GM12878 (cell line): ENCODE measurements around the gene DNAJC18. TPM values are rescaled to one million over a fixed set of nuclear protein-coding genes. Genes with fewer than 3 reads are reported as not detected.

Experiments used
- ATAC-seq: fragments of 200-7000 bp; cut with Tn5 transposase; 3 replicates; pipeline ENCODE4 v1.9.1; 2020; ENCODE audit warnings: mild to moderate bottlenecking, moderate library complexity
- BruUV-seq: library from RNA; stranded (reverse); fragments of 400-500 nt; replicated peaks from 2 replicates; lab custom pipeline; 2021; lab: Mats Ljungman, UMichigan
- CTCF ChIA-PET: fragments of 300-600 bp; sonication (Branson Sonifier 250); formaldehyde crosslinking; extraction: SDS; loops from one replicate; lab custom pipeline; 2021; ENCODE audit warnings: inconsistent platforms; lab: Yijun Ruan, JAX
- POLR2A ChIA-PET: fragments of 350-600 bp; formaldehyde crosslinking; extraction: SDS; loops from one replicate; lab custom pipeline; 2021; ENCODE audit warnings: inconsistent platforms; lab: Charles Lee
- RAD21 ChIA-PET: fragments of 300-600 bp; sonication (Branson Sonifier 250); formaldehyde crosslinking; loops from one replicate; lab custom pipeline; 2023; ENCODE audit warnings: antibody characterized with exemption; ENCODE audit not compliant: unreplicated experiment; lab: Charles Lee
- SMC1A ChIA-PET: fragments of 300-600 bp; sonication (Branson Sonifier 250); formaldehyde crosslinking; loops from one replicate; lab custom pipeline; 2023; ENCODE audit not compliant: unreplicated experiment, uncharacterized antibody; lab: Charles Lee
- DNase-seq: peaks from one replicate; pipeline ENCODE4 v3.0.0-alpha.2; 2011; ENCODE audit warnings: low read depth, low spot score
- FAIRE-seq: peaks from 3 replicates; lab custom pipeline; 2011; peaks lifted over from hg19 to GRCh38; lab: Jason Lieb, UNC
- H2AFZ ChIP-seq: 2 replicates; pipeline ENCODE4 v1.6.0; 2011; ENCODE audit warnings: low read depth, low read length, control low read depth; ENCODE audit not compliant: control insufficient read depth
- H3K27ac ChIP-seq: 2 replicates; pipeline ENCODE4 v1.5.1; 2011; ENCODE audit warnings: control low read depth; ENCODE audit not compliant: control insufficient read depth, insufficient read depth
- H3K27me3 ChIP-seq, 2 experiments: replicated peaks in 1 of 2; 2 replicates each; pipeline versions ENCODE4 v1.6.0 to v1.6.1; 2011; ENCODE audit warnings: low read length in 1 of 2; ENCODE audit not compliant: control insufficient read depth in 2 of 2, insufficient read depth in 2 of 2
- H3K36me3 ChIP-seq, 2 experiments: 2 replicates each; pipeline ENCODE4 v1.5.1; 2011; ENCODE audit warnings: low read length in 1 of 2; ENCODE audit not compliant: control insufficient read depth in 2 of 2, insufficient read depth in 2 of 2
- H3K4me1 ChIP-seq: 2 replicates; pipeline ENCODE4 v1.6.1; 2011; ENCODE audit warnings: mild to moderate bottlenecking, low read length, moderate library complexity, mixed read lengths; ENCODE audit not compliant: control insufficient read depth, insufficient read depth
- H3K4me2 ChIP-seq: 2 replicates; pipeline ENCODE4 v1.6.0; 2011; ENCODE audit warnings: control low read depth; ENCODE audit not compliant: control insufficient read depth, insufficient read depth
- H3K4me3 ChIP-seq: fragments of 200-600 bp; sonication (generic); 2 replicates; pipeline ENCODE4 v1.5.1; 2016
- H3K79me2 ChIP-seq: 2 replicates; pipeline ENCODE4 v1.6.0; 2011; ENCODE audit warnings: low read length; ENCODE audit not compliant: control insufficient read depth, insufficient read depth
- H3K9ac ChIP-seq: 2 replicates; pipeline ENCODE4 v1.8.0; 2011; ENCODE audit warnings: low read length, control low read depth, mixed read lengths; ENCODE audit not compliant: control insufficient read depth, insufficient read depth
- H3K9me3 ChIP-seq: replicated peaks from 3 replicates; pipeline ENCODE4 v1.5.1; 2011; ENCODE audit warnings: mild to moderate bottlenecking, low read length; ENCODE audit not compliant: control insufficient read depth, insufficient read depth
- H4K20me1 ChIP-seq: 2 replicates; pipeline ENCODE4 v1.6.0; 2011; ENCODE audit not compliant: control insufficient read depth, insufficient read depth
- BCL11A ChIP-seq: IDR thresholded peaks from 2 replicates; pipeline ENCODE4 v1.6.1; 2011; ENCODE audit warnings: low read depth, low read length
- EGR1 ChIP-seq, 2 experiments: IDR thresholded peaks; 1 replicate in 1 of 2; 2 replicates in 1 of 2; pipeline ENCODE4 v1.6.1; 2011 to 2012; ENCODE audit warnings: low read depth in 2 of 2, low read length in 2 of 2, borderline replicate concordance in 1 of 2, mild to moderate bottlenecking in 1 of 2, moderate library complexity in 1 of 2
- ESRRA ChIP-seq: IDR thresholded peaks from 2 replicates; pipeline ENCODE4 v1.6.1; 2012; ENCODE audit warnings: mild to moderate bottlenecking, low read length, improper control_type of control experiment
- NFXL1 ChIP-seq: fragments of 450-650 bp; IDR thresholded peaks from 2 replicates; pipeline ENCODE4 v1.6.1; 2017; ENCODE audit warnings: antibody characterized with exemption, mild to moderate bottlenecking, borderline replicate concordance
- POLR2A ChIP-seq: IDR thresholded peaks from 2 replicates; pipeline ENCODE4 v1.6.1; 2011; ENCODE audit warnings: low read depth, mild to moderate bottlenecking, low read length
- POLR2AphosphoS5 ChIP-seq: IDR thresholded peaks from 2 replicates; pipeline ENCODE4 v1.6.1; 2011; ENCODE audit warnings: mild to moderate bottlenecking, low read length, inconsistent platforms
- RBBP5 ChIP-seq: fragments of 200-600 bp; sonication (generic); conservative IDR thresholded peaks from 2 replicates; pipeline ENCODE4 v1.6.1; 2016
- STAT3 ChIP-seq: IDR thresholded peaks from 2 replicates; pipeline ENCODE4 v1.6.1; 2011; ENCODE audit warnings: low read depth, low read length, improper control_type of control experiment
- TCF12 ChIP-seq: IDR thresholded peaks from 2 replicates; pipeline ENCODE4 v1.6.1; 2011; ENCODE audit warnings: low read depth, mild to moderate bottlenecking, low read length
- ZNF24 ChIP-seq: fragments of 450-650 bp; IDR thresholded peaks from 2 replicates; pipeline ENCODE4 v1.6.1; 2017; ENCODE audit warnings: antibody characterized with exemption, mild to moderate bottlenecking
- WGBS: methylation state at CpG from one replicate; pipeline ENCODE4 v1.1.6; 2016; ENCODE audit warnings: low lambda C conversion rate; ENCODE audit not compliant: insufficient replicate concordance, insufficient coverage; ENCODE audit errors: missing lambda C conversion rate; 5-methylcytosine and 5-hydroxymethylcytosine counted together
- in situ Hi-C: fragments of 300-500 bp; cut with MboI; formaldehyde crosslinking; loops from 9 replicates; pipeline ENCODE4 v1.14.3; 2018; ENCODE audit warnings: mixed read lengths
- intact Hi-C: fragments of 100-400 bp; cut with micrococcal nuclease; formaldehyde crosslinking; loops from one replicate; pipeline ENCODE4 v1.14.2; 2022; ENCODE audit not compliant: unreplicated experiment
- polyA plus RNA-seq, 11 experiments: library from polyadenylated mRNA; depleted of rRNA in 4 of 11; unstranded in 6 of 11; stranded (reverse) in 5 of 11; fragments of >200 nt; fragmentation: Nextera tagmentation in 4 of 11; fragmentation: Illumina TruSeq in 1 of 11; extraction: Ambion mirVana in 4 of 11; extraction: Trizol in 1 of 11; gene quantifications; 1 replicate in 1 of 11; 2 replicates in 10 of 11; pipeline versions ENCODE4 v1.2.1 to v1.2.3, GENCODE V29; 2011 to 2016; ENCODE audit warnings: inconsistent platforms in 2 of 11, missing spikeins in 2 of 11, low read depth in 1 of 11
- total RNA-seq, 4 experiments: library from RNA; depleted of rRNA in 3 of 4; stranded (reverse); fragments of >200 nt in 3 of 4; fragmentation: Illumina TruSeq in 1 of 4; extraction: Trizol in 1 of 4; gene quantifications; 2 replicates each; pipeline versions ENCODE4 v1.2.1 to v1.2.3, GENCODE V29; 2013 to 2021
- TF ChIP-seq, protein P1 (sequence below): fragments of 150-350 bp; IDR thresholded peaks from 2 replicates; pipeline ENCODE4 v1.6.1; 2014; ENCODE audit warnings: mild to moderate bottlenecking, low read depth, low read length

The DNAJC18 gene
- total and polyA plus RNA-seq, 10 of the 15 experiments (the other 5 are each of a cell fraction or from before 2014, with no cell fraction given) = 6.4 to 26.7 (median 17.7) TPM

DNA sequence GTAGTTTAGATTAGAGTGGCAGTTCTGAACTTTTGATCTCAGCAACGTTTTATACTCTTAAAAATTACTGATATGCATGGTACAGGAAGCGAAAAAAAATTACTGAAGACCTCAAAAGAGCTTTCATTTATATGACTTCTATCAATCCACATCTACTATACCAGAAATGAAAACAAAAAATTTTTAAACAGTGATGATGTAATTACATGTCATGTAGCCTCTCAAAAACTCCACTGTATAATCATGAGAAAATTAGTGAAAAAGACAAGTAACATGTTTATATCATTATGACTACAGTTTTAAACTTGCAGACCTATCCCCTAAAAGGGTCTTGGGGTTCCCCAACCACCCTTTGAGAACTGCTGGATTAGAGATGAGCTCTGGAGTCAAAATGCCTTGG, 9.3 kb downstream of the DNAJC18 start:
- no peaks in the 10 kb centered on the region for H3K4me1 ChIP-seq
- RAD21 ChIA-PET = interaction anchor here (1.6 kb wide), 1 partner anchor 82 kb away, joined by 6 read pairs; no protein-coding TSS in a partner anchor
- H3K27me3 ChIP-seq = no peaks in the 10 kb centered on the region
- H3K27ac ChIP-seq = no peak overlapping the region
- in situ Hi-C loops = no loop called here
- BruUV-seq = no TSS peak
- no peak overlapping the region for H2AFZ ChIP-seq
- H3K4me2 ChIP-seq = no peak overlapping the region
- no peaks in the 10 kb centered on the region for H3K79me2 ChIP-seq
- H3K9me3 ChIP-seq = no peaks in the 10 kb centered on the region
- intact Hi-C loops = no loop called here
- TF ChIP-seq ZNF24 = no peak
- no peak for TF ChIP-seq POLR2A
- TF ChIP-seq BCL11A = no peak
- TF ChIP-seq RBBP5 = no peak
- no peak for TF ChIP-seq TCF12
- no peak for TF ChIP-seq POLR2AphosphoS5
- TF ChIP-seq NFXL1 = no peak
- no peak for TF ChIP-seq STAT3
- no peak for TF ChIP-seq ESRRA
- TF ChIP-seq, protein P1, sequence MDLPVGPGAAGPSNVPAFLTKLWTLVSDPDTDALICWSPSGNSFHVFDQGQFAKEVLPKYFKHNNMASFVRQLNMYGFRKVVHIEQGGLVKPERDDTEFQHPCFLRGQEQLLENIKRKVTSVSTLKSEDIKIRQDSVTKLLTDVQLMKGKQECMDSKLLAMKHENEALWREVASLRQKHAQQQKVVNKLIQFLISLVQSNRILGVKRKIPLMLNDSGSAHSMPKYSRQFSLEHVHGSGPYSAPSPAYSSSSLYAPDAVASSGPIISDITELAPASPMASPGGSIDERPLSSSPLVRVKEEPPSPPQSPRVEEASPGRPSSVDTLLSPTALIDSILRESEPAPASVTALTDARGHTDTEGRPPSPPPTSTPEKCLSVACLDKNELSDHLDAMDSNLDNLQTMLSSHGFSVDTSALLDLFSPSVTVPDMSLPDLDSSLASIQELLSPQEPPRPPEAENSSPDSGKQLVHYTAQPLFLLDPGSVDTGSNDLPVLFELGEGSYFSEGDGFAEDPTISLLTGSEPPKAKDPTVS = no peak
- TF ChIP-seq EGR1 (IDR thresholded peaks at IDR 0.05; ENCODE audit: borderline replicate concordance in 1 of 2, low read depth in 2 of 2, low read length in 2 of 2) = no peak
- TF ChIP-seq, all 136 proteins: peak for 0
- Histone ChIP-seq H3K4me3 (no peak overlapping the region), H3K9ac (no peak overlapping the region), H3K36me3 (no peaks in the 10 kb centered on the region; a peak in 1 of 4 replicates), H4K20me1 (no peaks in the 10 kb centered on the region)
- DNase-seq (no peak), ATAC-seq (no peak), FAIRE-seq (no peak)
- SMC1A ChIA-PET = interaction anchor here (0.6 to 2.6 kb wide), 9 partner anchors 7 to 143 kb away, joined by 3 to 17 read pairs (median 3); partner anchors contain the start of gene DNAJC18
- POLR2A ChIA-PET = interaction anchor here (0.6 to 0.9 kb wide), 2 partner anchors 12 to 350 kb away, joined by 3 to 4 read pairs; no protein-coding TSS in a partner anchor
- CTCF ChIA-PET = interaction anchor here (1.1 to 1.6 kb wide), 7 partner anchors 9 to 87 kb away, joined by 3 to 7 read pairs (median 4); partner anchors contain the start of gene SPATA24
- 64% methylated on average over 2 of the region's 2 CpGs for WGBS
